ENCODE results near the gene RSPO3. TPM values are rescaled to one million over a fixed set of nuclear protein-coding genes. Genes with fewer than 3 reads are reported as not detected.

Gene RSPO3
- total RNA-seq, 3 donors from 2014 or later (not counting 1 experiment from before 2014, with no cell fraction given), result not detected

DNA sequence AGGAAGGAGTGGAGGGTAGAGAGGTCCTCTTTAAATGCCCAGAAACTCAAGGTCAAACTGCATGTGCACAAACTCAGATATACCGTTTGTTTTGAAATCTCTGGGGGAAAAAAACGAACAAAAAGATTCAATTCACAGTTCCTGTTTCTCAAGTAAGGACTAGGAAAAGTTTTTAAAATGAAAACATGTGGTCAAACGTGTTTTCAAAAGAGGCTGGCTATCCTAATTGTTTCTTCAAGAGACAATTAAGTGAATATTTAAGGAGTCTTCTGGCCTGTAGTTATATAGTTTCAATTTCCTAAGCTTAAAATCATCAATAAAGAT lies 3.1 kb downstream of the RSPO3 start:
- H3K4me1 Mint-ChIP-seq, result peaks cover 6 to 11% of the 10 kb centered on the region in 2 donors
- ATAC-seq, result no peak
- Histone ChIP-seq H3K36me3 (ENCODE audit: control insufficient read depth, insufficient read depth, low read length) (no peaks in the 10 kb centered on the region), H3K4me1 (ENCODE audit: control insufficient read depth, insufficient read depth, low read length) (peaks cover 5% of the 10 kb centered on the region), H3K27ac (ENCODE audit: low read length) (no peak overlapping the region), H3K27me3 (ENCODE audit: control insufficient read depth, insufficient read depth, low read length) (peaks cover 32% of the 10 kb centered on the region), H3K9me3 (ENCODE audit: control insufficient read depth, insufficient read depth, low read length) (no peaks in the 10 kb centered on the region), H3K4me3 (ENCODE audit: low read length) (no peak overlapping the region)
- H3K9me3 Mint-ChIP-seq, result no peaks in the 10 kb centered on the region
- TF ChIP-seq, protein P1, sequence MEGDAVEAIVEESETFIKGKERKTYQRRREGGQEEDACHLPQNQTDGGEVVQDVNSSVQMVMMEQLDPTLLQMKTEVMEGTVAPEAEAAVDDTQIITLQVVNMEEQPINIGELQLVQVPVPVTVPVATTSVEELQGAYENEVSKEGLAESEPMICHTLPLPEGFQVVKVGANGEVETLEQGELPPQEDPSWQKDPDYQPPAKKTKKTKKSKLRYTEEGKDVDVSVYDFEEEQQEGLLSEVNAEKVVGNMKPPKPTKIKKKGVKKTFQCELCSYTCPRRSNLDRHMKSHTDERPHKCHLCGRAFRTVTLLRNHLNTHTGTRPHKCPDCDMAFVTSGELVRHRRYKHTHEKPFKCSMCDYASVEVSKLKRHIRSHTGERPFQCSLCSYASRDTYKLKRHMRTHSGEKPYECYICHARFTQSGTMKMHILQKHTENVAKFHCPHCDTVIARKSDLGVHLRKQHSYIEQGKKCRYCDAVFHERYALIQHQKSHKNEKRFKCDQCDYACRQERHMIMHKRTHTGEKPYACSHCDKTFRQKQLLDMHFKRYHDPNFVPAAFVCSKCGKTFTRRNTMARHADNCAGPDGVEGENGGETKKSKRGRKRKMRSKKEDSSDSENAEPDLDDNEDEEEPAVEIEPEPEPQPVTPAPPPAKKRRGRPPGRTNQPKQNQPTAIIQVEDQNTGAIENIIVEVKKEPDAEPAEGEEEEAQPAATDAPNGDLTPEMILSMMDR (IDR thresholded peaks at IDR 0.05), result no peak
- intact Hi-C loops (cut with micrococcal nuclease), result no loop called here
- H3K27ac Mint-ChIP-seq, result no peak overlapping the region
- H3K27me3 Mint-ChIP-seq (ENCODE audit: low read depth in 2 of 2), result peaks cover 43 to 54% of the 10 kb centered on the region in 2 donors
- no peak for DNase-seq
- WGBS (ENCODE audit: insufficient coverage), result 0% methylated on average over 2 of the region's 3 CpGs
- H3K4me3 Mint-ChIP-seq, result no peak overlapping the region
- peaks cover 6% of the 10 kb centered on the region for H3K36me3 Mint-ChIP-seq

DNA sequence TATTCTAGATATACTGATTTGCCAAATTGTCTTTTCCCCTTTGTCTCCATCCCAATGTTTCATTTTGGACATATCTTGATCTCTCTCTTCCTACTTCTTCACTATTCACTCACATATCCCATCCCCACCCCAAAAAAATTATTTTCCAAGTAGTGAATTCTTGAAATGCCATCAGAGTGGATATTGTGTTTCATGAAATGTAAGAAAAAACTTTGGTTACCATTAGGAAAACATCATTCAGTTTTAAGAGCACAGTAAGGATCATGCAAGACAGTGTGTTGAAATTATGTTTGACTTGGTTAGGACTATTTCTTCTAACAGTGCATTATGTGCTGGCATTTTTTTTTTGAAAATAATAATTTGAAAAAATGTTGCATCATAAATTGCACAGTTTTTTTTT lies 5.7 kb downstream of the RSPO3 start:
- no peaks in the 10 kb centered on the region for H3K36me3 Mint-ChIP-seq
- Histone ChIP-seq H3K4me3 (ENCODE audit: low read length) (no peak overlapping the region), H3K9me3 (ENCODE audit: control insufficient read depth, insufficient read depth, low read length) (no peaks in the 10 kb centered on the region), H3K4me1 (ENCODE audit: control insufficient read depth, insufficient read depth, low read length) (peaks cover 4% of the 10 kb centered on the region), H3K36me3 (ENCODE audit: control insufficient read depth, insufficient read depth, low read length) (no peaks in the 10 kb centered on the region), H3K27ac (ENCODE audit: low read length) (no peak overlapping the region), H3K27me3 (ENCODE audit: control insufficient read depth, insufficient read depth, low read length) (peaks cover 21% of the 10 kb centered on the region)
- H3K4me3 Mint-ChIP-seq, result no peak overlapping the region
- DNase-seq (no peak), ATAC-seq (no peak)
- H3K27me3 Mint-ChIP-seq (ENCODE audit: low read depth in 2 of 2), result peaks cover 21 to 39% of the 10 kb centered on the region in 2 donors
- no peak overlapping the region for H3K27ac Mint-ChIP-seq
- H3K9me3 Mint-ChIP-seq, result no peaks in the 10 kb centered on the region
- intact Hi-C loops (cut with micrococcal nuclease), result no loop called here
- TF ChIP-seq, protein P1 (IDR thresholded peaks at IDR 0.05), result no peak
- no peaks in the 10 kb centered on the region for H3K4me1 Mint-ChIP-seq

DNA sequence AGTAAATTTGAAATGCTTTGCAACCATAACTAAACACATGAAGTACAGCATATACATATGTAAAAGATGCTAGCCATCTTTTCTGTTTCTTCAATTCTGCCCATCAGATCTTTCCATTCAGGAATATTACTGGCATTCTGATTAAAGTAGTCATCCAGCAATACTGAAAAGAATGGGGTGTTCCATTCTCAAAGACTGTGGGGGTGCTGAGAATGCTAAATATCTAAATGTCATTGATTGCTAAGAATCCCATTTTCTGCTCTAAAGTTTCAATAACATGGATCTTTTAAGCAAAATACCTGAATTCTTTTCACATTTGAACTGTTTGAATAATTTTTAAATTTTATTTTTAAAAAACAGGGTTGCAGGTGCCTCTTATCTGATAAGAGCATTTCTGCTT lies 6.2 kb downstream of the RSPO3 start:
- no peak for ATAC-seq
- peaks cover 21 to 39% of the 10 kb centered on the region in 2 donors for H3K27me3 Mint-ChIP-seq (ENCODE audit: low read depth in 2 of 2)
- H3K36me3 Mint-ChIP-seq, result no peaks in the 10 kb centered on the region
- intact Hi-C loops (cut with micrococcal nuclease), result no loop called here
- H3K9me3 Mint-ChIP-seq, result no peaks in the 10 kb centered on the region
- H3K4me1 Mint-ChIP-seq, result no peaks in the 10 kb centered on the region
- Histone ChIP-seq H3K27ac (ENCODE audit: low read length) (no peak overlapping the region), H3K27me3 (ENCODE audit: control insufficient read depth, insufficient read depth, low read length) (peaks cover 19% of the 10 kb centered on the region), H3K9me3 (ENCODE audit: control insufficient read depth, insufficient read depth, low read length) (no peaks in the 10 kb centered on the region), H3K4me1 (ENCODE audit: control insufficient read depth, insufficient read depth, low read length) (no peaks in the 10 kb centered on the region), H3K36me3 (ENCODE audit: control insufficient read depth, insufficient read depth, low read length) (no peaks in the 10 kb centered on the region), H3K4me3 (ENCODE audit: low read length) (no peak overlapping the region)
- H3K4me3 Mint-ChIP-seq, result no peak overlapping the region
- TF ChIP-seq, protein P1 (IDR thresholded peaks at IDR 0.05), result no peak
- no peak for DNase-seq
- no peak overlapping the region for H3K27ac Mint-ChIP-seq

DNA sequence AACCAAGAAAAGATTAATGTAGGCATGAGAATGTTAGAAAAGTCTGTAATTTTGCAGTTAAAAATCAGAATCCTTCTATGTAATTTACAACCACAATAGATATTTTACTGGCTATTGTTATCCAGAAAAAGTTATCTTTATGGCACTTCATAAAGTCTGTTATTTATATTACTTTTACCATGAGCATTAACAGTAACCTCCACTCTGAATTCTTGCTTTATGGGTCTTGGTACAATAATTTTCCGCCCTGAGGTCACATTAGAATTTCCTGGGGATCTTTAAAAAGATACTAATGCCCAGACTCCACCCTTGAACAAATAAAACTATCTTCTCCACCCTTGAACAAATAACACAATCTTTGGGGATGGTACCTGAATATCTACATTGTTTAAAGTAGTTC lies 9.6 kb downstream of the RSPO3 start:
- Histone ChIP-seq H3K36me3 (ENCODE audit: control insufficient read depth, insufficient read depth, low read length) (no peaks in the 10 kb centered on the region), H3K27ac (ENCODE audit: low read length) (no peak overlapping the region), H3K9me3 (ENCODE audit: control insufficient read depth, insufficient read depth, low read length) (no peaks in the 10 kb centered on the region), H3K4me1 (ENCODE audit: control insufficient read depth, insufficient read depth, low read length) (no peaks in the 10 kb centered on the region), H3K4me3 (ENCODE audit: low read length) (no peak overlapping the region), H3K27me3 (ENCODE audit: control insufficient read depth, insufficient read depth, low read length) (no peaks in the 10 kb centered on the region)
- 57% methylated on average over 1 of the region's 1 CpG for WGBS (ENCODE audit: insufficient coverage)
- intact Hi-C loops (cut with micrococcal nuclease), result no loop called here
- Mint-ChIP-seq H3K27ac (no peak overlapping the region), H3K36me3 (no peaks in the 10 kb centered on the region), H3K9me3 (no peaks in the 10 kb centered on the region), H3K4me3 (no peak overlapping the region), H3K27me3 (ENCODE audit: low read depth in 2 of 2) (peaks cover 5 to 27% of the 10 kb centered on the region in 2 donors), H3K4me1 (no peaks in the 10 kb centered on the region)
- ATAC-seq (no peak), DNase-seq (no peak)
- TF ChIP-seq, protein P1 (IDR thresholded peaks at IDR 0.05), result no peak

Data from natural killer cell (primary cell).